Measurements from ENCODE around the gene SDS. TPM values are rescaled to one million over a fixed set of nuclear protein-coding genes. Genes with fewer than 3 reads are reported as not detected.

Gene SDS
- polyA plus RNA-seq, 1 experiment: not detected

DNA sequence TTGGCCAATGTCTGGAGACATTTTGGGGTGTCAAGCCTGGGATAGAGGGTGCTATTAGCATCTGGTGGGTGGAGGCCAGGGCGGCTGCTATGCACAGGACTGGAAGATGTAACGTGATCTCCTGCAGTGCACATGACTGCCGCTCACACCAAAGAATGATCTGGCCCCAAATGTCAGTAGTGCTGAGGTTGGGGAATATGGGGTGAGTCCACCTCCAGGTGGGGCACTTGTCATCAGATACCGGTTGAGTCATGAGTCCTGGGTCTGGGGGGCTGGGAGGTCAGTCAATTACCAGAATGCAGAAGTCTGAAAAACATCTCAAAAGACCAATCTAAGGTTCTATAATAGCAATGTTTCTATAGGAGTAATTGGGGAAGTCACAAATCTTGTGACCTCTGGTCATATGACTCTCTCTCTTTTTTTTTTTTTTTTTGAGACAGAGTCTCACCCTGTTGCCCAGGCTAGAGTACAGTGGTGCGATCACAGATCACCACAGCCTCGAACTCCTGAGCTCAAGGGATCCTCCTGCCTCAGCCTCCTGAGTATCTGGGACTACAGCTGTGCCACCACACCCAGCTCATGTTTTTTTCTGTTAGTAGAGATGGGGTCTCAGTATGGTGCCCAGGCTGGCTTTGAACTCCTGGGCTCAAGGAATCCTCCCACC lies 12.5 kb upstream of the SDS start:
- no peaks in the 10 kb centered on the region for H3K9me3 ChIP-seq (ENCODE audit: control insufficient read depth, insufficient read depth, low read length)
- ChIA-PET CTCF (interaction anchor here (1.9 kb wide), 1 partner anchor 9 kb away, joined by 16 read pairs; no protein-coding TSS in a partner anchor), POLR2A (no interaction called here)
- TF ChIP-seq, protein P1, sequence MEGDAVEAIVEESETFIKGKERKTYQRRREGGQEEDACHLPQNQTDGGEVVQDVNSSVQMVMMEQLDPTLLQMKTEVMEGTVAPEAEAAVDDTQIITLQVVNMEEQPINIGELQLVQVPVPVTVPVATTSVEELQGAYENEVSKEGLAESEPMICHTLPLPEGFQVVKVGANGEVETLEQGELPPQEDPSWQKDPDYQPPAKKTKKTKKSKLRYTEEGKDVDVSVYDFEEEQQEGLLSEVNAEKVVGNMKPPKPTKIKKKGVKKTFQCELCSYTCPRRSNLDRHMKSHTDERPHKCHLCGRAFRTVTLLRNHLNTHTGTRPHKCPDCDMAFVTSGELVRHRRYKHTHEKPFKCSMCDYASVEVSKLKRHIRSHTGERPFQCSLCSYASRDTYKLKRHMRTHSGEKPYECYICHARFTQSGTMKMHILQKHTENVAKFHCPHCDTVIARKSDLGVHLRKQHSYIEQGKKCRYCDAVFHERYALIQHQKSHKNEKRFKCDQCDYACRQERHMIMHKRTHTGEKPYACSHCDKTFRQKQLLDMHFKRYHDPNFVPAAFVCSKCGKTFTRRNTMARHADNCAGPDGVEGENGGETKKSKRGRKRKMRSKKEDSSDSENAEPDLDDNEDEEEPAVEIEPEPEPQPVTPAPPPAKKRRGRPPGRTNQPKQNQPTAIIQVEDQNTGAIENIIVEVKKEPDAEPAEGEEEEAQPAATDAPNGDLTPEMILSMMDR (IDR thresholded peaks at IDR 0.05; ENCODE audit: low read depth, low read length): no peak
- H3K4me3 ChIP-seq (ENCODE audit: low read depth, low read length): no peak overlapping the region
- peaks cover 6% of the 10 kb centered on the region for H3K27me3 ChIP-seq (ENCODE audit: control insufficient read depth, insufficient read depth, low read length)
- H3K27ac ChIP-seq (ENCODE audit: low read depth, low read length): no peak overlapping the region
- no peak for DNase-seq (ENCODE audit: low read depth, low spot score)

DNA sequence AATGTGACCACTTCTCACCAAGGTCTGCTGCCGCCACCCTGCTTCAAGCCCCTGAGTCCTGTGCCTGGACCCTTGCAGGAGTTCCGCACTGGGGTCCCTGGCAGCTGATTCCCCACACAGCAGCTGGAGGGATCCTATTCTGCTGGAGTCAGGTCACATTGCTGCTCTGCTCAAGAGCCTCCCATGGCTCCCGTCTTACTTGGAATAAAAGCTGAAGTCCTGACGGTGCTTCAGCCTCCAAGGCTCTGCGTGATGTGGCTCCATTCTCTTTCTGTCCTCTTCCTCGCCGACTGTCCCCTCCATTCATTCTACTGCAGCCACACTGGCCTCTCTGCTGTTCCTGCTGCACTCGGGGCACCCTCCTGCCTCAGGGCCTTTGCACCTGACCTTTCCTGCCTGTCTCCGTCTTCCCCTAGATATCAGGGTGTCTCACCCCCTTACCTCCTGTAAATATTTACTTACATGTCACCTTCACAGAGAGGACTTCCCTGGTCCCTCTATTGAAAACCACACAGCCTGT lies 10.9 kb upstream of the SDS start:
- POLR2A ChIA-PET: no interaction called here
- DNase-seq (ENCODE audit: low read depth, low spot score): no peak
- Histone ChIP-seq H3K4me3 (ENCODE audit: low read depth, low read length) (no peak overlapping the region), H3K27me3 (ENCODE audit: control insufficient read depth, insufficient read depth, low read length) (peaks cover 13% of the 10 kb centered on the region), H3K9me3 (ENCODE audit: control insufficient read depth, insufficient read depth, low read length) (no peaks in the 10 kb centered on the region), H3K27ac (ENCODE audit: low read depth, low read length) (no peak overlapping the region)
- CTCF ChIA-PET: interaction anchor here (2.3 kb wide), 1 partner anchor 11 kb away, joined by 17 read pairs; no protein-coding TSS in a partner anchor
- TF ChIP-seq, protein P1 (IDR thresholded peaks at IDR 0.05; ENCODE audit: low read depth, low read length): no peak

DNA sequence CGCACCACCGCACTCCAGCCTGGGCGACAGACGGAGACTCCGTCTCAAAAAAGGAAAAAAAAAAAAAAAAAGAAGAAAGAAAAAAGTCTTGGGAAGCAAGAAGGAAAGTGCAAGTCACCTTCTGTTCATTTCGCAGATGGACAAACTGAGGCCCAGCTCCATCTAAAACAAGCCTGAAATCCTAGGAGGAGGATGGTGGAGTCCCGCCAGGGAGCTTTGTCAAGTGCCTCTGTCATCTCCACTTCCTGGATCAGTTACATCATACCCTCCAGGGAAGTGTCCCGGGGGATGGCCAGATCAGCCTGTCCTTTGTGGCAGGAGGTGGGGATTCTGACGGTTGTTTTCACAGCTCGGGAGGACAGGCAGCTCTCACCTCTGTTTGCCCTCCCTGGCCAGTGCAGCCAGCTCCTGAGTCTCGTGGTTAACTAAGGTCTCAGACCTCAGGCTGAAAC lies 9.8 kb upstream of the SDS start:
- no peak overlapping the region for H3K4me3 ChIP-seq (ENCODE audit: low read depth, low read length)
- peaks cover 13% of the 10 kb centered on the region for H3K27me3 ChIP-seq (ENCODE audit: control insufficient read depth, insufficient read depth, low read length)
- H3K9me3 ChIP-seq (ENCODE audit: control insufficient read depth, insufficient read depth, low read length): no peaks in the 10 kb centered on the region
- DNase-seq (ENCODE audit: low read depth, low spot score): no peak
- TF ChIP-seq, protein P1 (IDR thresholded peaks at IDR 0.05; ENCODE audit: low read depth, low read length): no peak
- H3K27ac ChIP-seq (ENCODE audit: low read depth, low read length): no peak overlapping the region
- CTCF ChIA-PET: interaction anchor here (1.2 to 2.3 kb wide), 2 partner anchors 8 to 12 kb away, joined by 3 to 17 read pairs; partner anchors contain the start of gene SDSL
- POLR2A ChIA-PET: no interaction called here

DNA sequence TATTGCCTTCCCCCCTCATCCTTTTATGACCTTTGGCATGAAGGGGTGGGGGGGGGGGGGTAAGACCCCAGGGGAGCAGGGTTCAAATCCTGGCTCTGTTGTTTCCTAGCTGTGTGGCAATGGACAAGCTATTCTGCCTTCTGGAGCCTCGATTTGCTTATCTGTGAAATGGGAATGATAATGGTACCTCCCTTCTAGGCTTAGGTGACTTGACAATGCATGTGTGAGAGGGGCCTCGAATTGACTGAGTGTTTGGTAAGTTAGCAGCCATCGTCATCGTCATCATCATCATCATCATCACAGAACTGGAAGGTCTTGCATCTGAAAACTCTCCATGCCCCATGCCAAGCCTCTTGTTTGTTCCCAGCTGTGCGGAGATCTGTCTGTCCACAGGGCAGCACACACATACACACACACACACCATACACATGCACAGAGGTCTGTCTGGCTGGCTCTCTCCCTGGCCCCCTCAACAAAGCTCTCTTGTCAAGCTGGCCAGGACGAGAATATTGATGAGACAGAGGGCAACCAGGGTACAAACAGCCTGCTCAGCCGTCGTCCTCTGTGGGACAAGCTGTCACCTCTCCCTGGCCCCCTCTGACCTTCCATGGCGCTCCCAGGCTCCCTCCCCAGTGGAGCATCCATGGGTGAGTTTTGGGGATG lies 5.9 kb upstream of the SDS start:
- ChIA-PET POLR2A (no interaction called here), CTCF (interaction anchor here (1.8 kb wide), 1 partner anchor 15 kb away, joined by 8 read pairs; no protein-coding TSS in a partner anchor)
- Histone ChIP-seq H3K27me3 (ENCODE audit: control insufficient read depth, insufficient read depth, low read length) (peaks cover 13% of the 10 kb centered on the region), H3K4me3 (ENCODE audit: low read depth, low read length) (no peak overlapping the region), H3K9me3 (ENCODE audit: control insufficient read depth, insufficient read depth, low read length) (no peaks in the 10 kb centered on the region), H3K27ac (ENCODE audit: low read depth, low read length) (no peak overlapping the region)
- TF ChIP-seq, protein P1 (IDR thresholded peaks at IDR 0.05; ENCODE audit: low read depth, low read length): no peak
- DNase-seq (ENCODE audit: low read depth, low spot score): no peak

Data from AG04450 (cell line).